Muscle layer of colon (tissue), 2 donors: ENCODE results near the gene ITSN1.

Source experiments
- H3K27ac ChIP-seq: one replicate; pipeline ENCODE4 v1.7.0; 2013; ENCODE audit warnings: low read depth, mild to moderate bottlenecking, low read length, moderate library complexity
- H3K27me3 ChIP-seq, 2 donors: one replicate each; pipeline ENCODE4 v1.7.0; 2013; ENCODE audit warnings: low read length in 2 of 2, mild to moderate bottlenecking in 2 of 2; ENCODE audit not compliant: insufficient read depth in 2 of 2, control insufficient read depth in 1 of 2
- H3K36me3 ChIP-seq: one replicate; pipeline ENCODE4 v1.7.0; 2013; ENCODE audit warnings: mild to moderate bottlenecking, low read length; ENCODE audit not compliant: insufficient read depth
- H3K4me1 ChIP-seq: one replicate; pipeline ENCODE4 v1.7.0; 2013; ENCODE audit warnings: mild to moderate bottlenecking, low read length; ENCODE audit not compliant: insufficient read depth
- H3K4me3 ChIP-seq, 2 donors: one replicate each; pipeline ENCODE4 v1.7.0; 2013; ENCODE audit warnings: low read length in 2 of 2, low read depth in 1 of 2, mild to moderate bottlenecking in 1 of 2, moderate library complexity in 1 of 2
- H3K9ac ChIP-seq: one replicate; pipeline ENCODE4 v1.7.0; 2013; ENCODE audit warnings: low read length
- H3K9me3 ChIP-seq: one replicate; pipeline ENCODE4 v1.7.0; 2013; ENCODE audit warnings: mild to moderate bottlenecking, low read length
- donor health status: abdominal sarcoma.
- donor health status: Adenocarcinoma of cecum.

The ITSN1 gene

GRCh38 chr21:33846141-33846540 is 203.8 kb downstream of the ITSN1 start:
- Histone ChIP-seq H3K27ac (no peak overlapping the region), H3K36me3 (no peaks in the 10 kb centered on the region), H3K9ac (no peak overlapping the region), H3K4me1 (peaks cover 20% of the 10 kb centered on the region), H3K4me3 (no peak overlapping the region), H3K27me3 (no peaks in the 10 kb centered on the region), H3K9me3 (no peaks in the 10 kb centered on the region)

GRCh38 chr21:33847588-33848248 is 205.4 kb downstream of the ITSN1 start:
- H3K4me1 ChIP-seq: peaks cover 20% of the 10 kb centered on the region
- no peaks in the 10 kb centered on the region for H3K27me3 ChIP-seq
- no peak overlapping the region for H3K4me3 ChIP-seq
- no peaks in the 10 kb centered on the region for H3K36me3 ChIP-seq
- no peaks in the 10 kb centered on the region for H3K9me3 ChIP-seq
- no peak overlapping the region for H3K9ac ChIP-seq
- no peak overlapping the region for H3K27ac ChIP-seq

- H3K4me1 ChIP-seq: peaks cover 15% of the 10 kb centered on the region
- no peaks in the 10 kb centered on the region for H3K36me3 ChIP-seq
- H3K4me3 ChIP-seq: no peak overlapping the region
- H3K9ac ChIP-seq: no peak overlapping the region
- H3K27ac ChIP-seq: no peak overlapping the region
- H3K27me3 ChIP-seq: no peaks in the 10 kb centered on the region
- H3K9me3 ChIP-seq: no peaks in the 10 kb centered on the region
Observed at GRCh38 chr21:33848249-33848953, 206.1 kb downstream of the ITSN1 start.

GRCh38 chr21:33849834-33850233 is 207.5 kb downstream of the ITSN1 start:
- H3K36me3 ChIP-seq: no peaks in the 10 kb centered on the region
- no peak overlapping the region for H3K27ac ChIP-seq
- H3K4me1 ChIP-seq: peaks cover under 1% of the 10 kb centered on the region
- H3K9me3 ChIP-seq: no peaks in the 10 kb centered on the region
- H3K27me3 ChIP-seq: no peaks in the 10 kb centered on the region
- H3K4me3 ChIP-seq: no peak overlapping the region
- H3K9ac ChIP-seq: no peak overlapping the region

GRCh38 chr21:33850401-33850800 is 208.1 kb downstream of the ITSN1 start:
- H3K4me3 ChIP-seq: no peak overlapping the region
- H3K36me3 ChIP-seq: no peaks in the 10 kb centered on the region

GRCh38 chr21:33850985-33851384 is 208.7 kb downstream of the ITSN1 start:
- Histone ChIP-seq H3K4me1 (no peaks in the 10 kb centered on the region), H3K4me3 (no peak overlapping the region), H3K9ac (no peak overlapping the region), H3K27ac (no peak overlapping the region), H3K27me3 (no peaks in the 10 kb centered on the region), H3K9me3 (no peaks in the 10 kb centered on the region), H3K36me3 (no peaks in the 10 kb centered on the region)

More at GRCh38 chr21:33850401-33850800, 208.1 kb downstream of the ITSN1 start:
- Histone ChIP-seq H3K27me3 (no peaks in the 10 kb centered on the region), H3K9me3 (no peaks in the 10 kb centered on the region), H3K9ac (no peak overlapping the region), H3K4me1 (no peaks in the 10 kb centered on the region), H3K27ac (no peak overlapping the region)

GRCh38 chr21:33852485-33852884 is 210.2 kb downstream of the ITSN1 start:
- Histone ChIP-seq H3K27ac (no peak overlapping the region), H3K4me3 (no peak overlapping the region), H3K27me3 (no peaks in the 10 kb centered on the region), H3K9me3 (no peaks in the 10 kb centered on the region), H3K4me1 (no peaks in the 10 kb centered on the region), H3K36me3 (no peaks in the 10 kb centered on the region), H3K9ac (no peak overlapping the region)

GRCh38 chr21:33854604-33855003 is 212.3 kb downstream of the ITSN1 start:
- Histone ChIP-seq H3K4me3 (no peak overlapping the region), H3K9me3 (no peaks in the 10 kb centered on the region), H3K27ac (no peak overlapping the region), H3K9ac (no peak overlapping the region), H3K4me1 (peaks cover 6% of the 10 kb centered on the region), H3K36me3 (no peaks in the 10 kb centered on the region), H3K27me3 (no peaks in the 10 kb centered on the region)

GRCh38 chr21:33855190-33855589 is 212.9 kb downstream of the ITSN1 start:
- H3K9ac ChIP-seq: no peak overlapping the region
- no peaks in the 10 kb centered on the region for H3K36me3 ChIP-seq
- no peaks in the 10 kb centered on the region for H3K9me3 ChIP-seq
- no peak overlapping the region for H3K4me3 ChIP-seq
- H3K27me3 ChIP-seq: no peaks in the 10 kb centered on the region
- H3K4me1 ChIP-seq: peaks cover 6% of the 10 kb centered on the region
- no peak overlapping the region for H3K27ac ChIP-seq

GRCh38 chr21:33856893-33857527 is 214.7 kb downstream of the ITSN1 start:
- no peak overlapping the region for H3K9ac ChIP-seq
- no peak overlapping the region for H3K4me3 ChIP-seq
- no peaks in the 10 kb centered on the region for H3K27me3 ChIP-seq
- H3K9me3 ChIP-seq: no peaks in the 10 kb centered on the region
- H3K4me1 ChIP-seq: peaks cover 6% of the 10 kb centered on the region
- H3K27ac ChIP-seq: no peak overlapping the region
- no peaks in the 10 kb centered on the region for H3K36me3 ChIP-seq

GRCh38 chr21:33857846-33858666 is 215.8 kb downstream of the ITSN1 start:
- no peaks in the 10 kb centered on the region for H3K9me3 ChIP-seq
- H3K9ac ChIP-seq: no peak overlapping the region
- no peak overlapping the region for H3K27ac ChIP-seq
- H3K36me3 ChIP-seq: no peaks in the 10 kb centered on the region
- no peaks in the 10 kb centered on the region for H3K27me3 ChIP-seq
- H3K4me1 ChIP-seq: peaks cover 6% of the 10 kb centered on the region
- H3K4me3 ChIP-seq: no peak overlapping the region
